MCF 10A (cell line): ENCODE results near the gene ANKUB1. TPM values are rescaled to one million over a fixed set of nuclear protein-coding genes. Genes with fewer than 3 reads are reported as not detected.

Source experiments
- BruUV-seq: library from RNA; stranded (reverse); fragments of 400-500 nt; replicated peaks from 2 replicates; lab custom pipeline; 2021; lab: Mats Ljungman, UMichigan
- CTCF ChIA-PET: fragments of 300-600 bp; sonication (Branson Sonifier 250); formaldehyde crosslinking; extraction: SDS; loops from one replicate; lab custom pipeline; 2021; ENCODE audit warnings: antibody characterized with exemption, inconsistent platforms; lab: Yijun Ruan, JAX
- POLR2A ChIA-PET: fragments of 300-600, 350-650 bp; sonication (Branson Sonifier 250); formaldehyde crosslinking; extraction: SDS; loops from one replicate; lab custom pipeline; 2020; ENCODE audit warnings: antibody characterized with exemption, inconsistent platforms; lab: Yijun Ruan, JAX
- DNase-seq: peaks from one replicate; pipeline ENCODE4 v3.0.0-alpha.2; 2018; ENCODE audit not compliant: unreplicated experiment
- H3K27ac Mint-ChIP-seq: one replicate; pipeline ENCODE4 v1.8.0; 2022; ENCODE audit warnings: mild to moderate bottlenecking, low read depth, mixed read lengths; ENCODE audit not compliant: unreplicated experiment
- H3K27me3 Mint-ChIP-seq: one replicate; pipeline ENCODE4 v1.8.0; 2022; ENCODE audit warnings: mixed read lengths; ENCODE audit not compliant: insufficient read depth, unreplicated experiment
- H3K36me3 Mint-ChIP-seq: one replicate; pipeline ENCODE4 v1.8.0; 2022; ENCODE audit warnings: mild to moderate bottlenecking, moderate library complexity, mixed read lengths; ENCODE audit not compliant: insufficient read depth, unreplicated experiment
- H3K4me1 Mint-ChIP-seq: one replicate; pipeline ENCODE4 v1.8.0; 2022; ENCODE audit warnings: mixed read lengths; ENCODE audit not compliant: insufficient read depth, unreplicated experiment
- H3K4me3 Mint-ChIP-seq: one replicate; pipeline ENCODE4 v1.8.0; 2022; ENCODE audit warnings: mild to moderate bottlenecking, moderate library complexity, mixed read lengths; ENCODE audit not compliant: unreplicated experiment
- H3K9me3 Mint-ChIP-seq: one replicate; pipeline ENCODE4 v1.8.0; 2022; ENCODE audit warnings: mixed read lengths; ENCODE audit not compliant: unreplicated experiment
- intact Hi-C: fragments of 100-400 bp; cut with micrococcal nuclease; formaldehyde crosslinking; loops from 2 replicates; pipeline ENCODE4 v1.14.1; 2022
- total RNA-seq: library from RNA; stranded (reverse); gene quantifications from 2 replicates; pipeline ENCODE4 v1.2.3, GENCODE V29; 2022
- TF ChIP-seq, protein P1 (sequence below): fragments of 200-600 bp; IDR thresholded peaks from one replicate; pipeline ENCODE4 v1.8.0; 2022; ENCODE audit warnings: antibody characterized with exemption, mild to moderate bottlenecking; ENCODE audit not compliant: unreplicated experiment

The ANKUB1 gene
- total RNA-seq, 1 experiment from 2014 or later: not detected

DNA sequence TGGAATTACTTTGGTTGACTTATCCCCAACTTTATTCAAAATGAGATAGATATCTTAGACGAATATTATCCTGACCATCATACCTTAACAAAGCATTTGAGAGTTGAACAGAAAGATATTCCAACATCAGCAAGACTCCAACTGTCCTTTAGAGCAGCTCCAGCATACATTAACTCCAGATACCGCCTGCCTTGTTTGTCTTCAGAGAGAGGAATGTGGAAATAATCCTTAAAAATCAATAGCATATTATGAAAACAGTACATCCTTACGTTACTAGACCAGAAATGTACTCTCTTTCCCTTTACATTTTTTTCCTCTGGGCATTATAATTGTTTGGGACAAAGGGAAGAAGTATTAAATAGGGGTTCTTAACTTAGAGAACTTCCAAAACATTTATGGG lies 1.7 kb downstream of the ANKUB1 start:
- H3K27ac Mint-ChIP-seq: no peak overlapping the region
- H3K36me3 Mint-ChIP-seq: no peaks in the 10 kb centered on the region
- H3K4me1 Mint-ChIP-seq: peaks cover 5% of the 10 kb centered on the region
- intact Hi-C loops: no loop called here
- ChIA-PET POLR2A (interaction anchor here (0.9 to 1.8 kb wide), 2 partner anchors 137 to 389 kb away, joined by 3 read pairs; no protein-coding TSS in a partner anchor), CTCF (interaction anchor here (4.0 kb wide), 1 partner anchor 18 kb away, joined by 30 read pairs; no protein-coding TSS in a partner anchor)
- TF ChIP-seq, protein P1, sequence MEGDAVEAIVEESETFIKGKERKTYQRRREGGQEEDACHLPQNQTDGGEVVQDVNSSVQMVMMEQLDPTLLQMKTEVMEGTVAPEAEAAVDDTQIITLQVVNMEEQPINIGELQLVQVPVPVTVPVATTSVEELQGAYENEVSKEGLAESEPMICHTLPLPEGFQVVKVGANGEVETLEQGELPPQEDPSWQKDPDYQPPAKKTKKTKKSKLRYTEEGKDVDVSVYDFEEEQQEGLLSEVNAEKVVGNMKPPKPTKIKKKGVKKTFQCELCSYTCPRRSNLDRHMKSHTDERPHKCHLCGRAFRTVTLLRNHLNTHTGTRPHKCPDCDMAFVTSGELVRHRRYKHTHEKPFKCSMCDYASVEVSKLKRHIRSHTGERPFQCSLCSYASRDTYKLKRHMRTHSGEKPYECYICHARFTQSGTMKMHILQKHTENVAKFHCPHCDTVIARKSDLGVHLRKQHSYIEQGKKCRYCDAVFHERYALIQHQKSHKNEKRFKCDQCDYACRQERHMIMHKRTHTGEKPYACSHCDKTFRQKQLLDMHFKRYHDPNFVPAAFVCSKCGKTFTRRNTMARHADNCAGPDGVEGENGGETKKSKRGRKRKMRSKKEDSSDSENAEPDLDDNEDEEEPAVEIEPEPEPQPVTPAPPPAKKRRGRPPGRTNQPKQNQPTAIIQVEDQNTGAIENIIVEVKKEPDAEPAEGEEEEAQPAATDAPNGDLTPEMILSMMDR: no peak
- no peak for DNase-seq
- H3K4me3 Mint-ChIP-seq: no peak overlapping the region
- H3K9me3 Mint-ChIP-seq: no peaks in the 10 kb centered on the region
- BruUV-seq: no TSS peak
- H3K27me3 Mint-ChIP-seq: no peaks in the 10 kb centered on the region

DNA sequence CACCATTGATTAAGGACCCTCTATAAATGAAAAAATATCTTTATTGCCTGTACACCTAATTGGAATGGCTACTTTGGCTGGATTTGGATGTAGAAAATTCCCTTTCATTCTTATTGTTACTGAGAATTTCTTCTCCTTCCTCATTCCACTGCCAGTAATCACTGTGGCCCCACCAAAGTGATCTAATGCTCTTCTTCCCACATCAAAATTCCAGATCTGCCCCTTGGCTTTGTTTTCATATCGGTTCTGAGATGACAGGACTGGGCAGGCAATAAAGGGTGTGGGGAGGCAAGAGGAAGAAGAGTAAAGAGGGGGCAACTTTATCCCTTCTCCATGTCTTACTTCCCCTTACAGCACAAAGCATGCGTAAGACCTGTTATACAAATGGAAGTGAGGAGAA lies 2.1 kb downstream of the ANKUB1 start:
- Mint-ChIP-seq H3K27ac (no peak overlapping the region), H3K9me3 (no peaks in the 10 kb centered on the region), H3K4me3 (no peak overlapping the region), H3K36me3 (no peaks in the 10 kb centered on the region), H3K27me3 (no peaks in the 10 kb centered on the region), H3K4me1 (peaks cover 5% of the 10 kb centered on the region)
- no peak for DNase-seq
- ChIA-PET CTCF (interaction anchor here (0.5 kb wide), 1 partner anchor 24 kb away, joined by 3 read pairs; no protein-coding TSS in a partner anchor), POLR2A (interaction anchor here (0.9 kb wide), 1 partner anchor 388 kb away, joined by 3 read pairs; no protein-coding TSS in a partner anchor)
- BruUV-seq: no TSS peak
- intact Hi-C loops: no loop called here
- TF ChIP-seq, protein P1: no peak

DNA sequence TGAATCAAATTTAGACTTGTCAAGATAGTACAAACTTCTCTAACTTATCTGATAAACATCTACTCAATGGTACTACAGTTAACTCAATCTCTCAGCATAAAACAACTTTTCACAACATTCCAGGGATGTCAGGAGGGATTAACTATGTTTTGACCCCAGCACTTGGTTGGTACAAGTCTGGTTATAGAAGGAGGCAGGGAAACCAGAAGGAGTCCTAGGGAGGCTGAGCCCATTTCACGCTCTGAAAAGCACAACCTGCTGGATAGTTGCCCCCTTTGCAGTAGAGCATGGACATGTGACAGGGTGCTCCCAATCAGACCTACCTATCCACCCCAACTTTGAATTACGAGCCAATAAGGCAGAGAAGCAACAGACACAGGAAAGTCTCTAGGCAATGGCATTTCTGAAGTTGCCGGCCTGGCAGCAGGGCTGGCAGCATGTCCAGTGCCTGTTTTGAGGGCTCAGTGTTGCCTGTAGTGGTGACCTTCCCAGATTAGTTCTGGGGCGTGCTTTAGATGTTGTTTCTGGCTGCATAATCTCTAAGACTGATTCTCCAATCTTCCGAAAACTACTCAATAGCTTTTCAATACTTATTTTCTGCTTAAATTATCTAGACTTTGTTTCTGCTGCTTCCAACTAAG lies 8.2 kb downstream of the ANKUB1 start:
- no peak for DNase-seq
- Mint-ChIP-seq H3K4me3 (no peak overlapping the region), H3K27me3 (no peaks in the 10 kb centered on the region), H3K4me1 (peaks cover 17% of the 10 kb centered on the region), H3K9me3 (no peaks in the 10 kb centered on the region), H3K36me3 (no peaks in the 10 kb centered on the region), H3K27ac (peak overlapping the region; percentile 96)
- TF ChIP-seq, protein P1: no peak
- POLR2A ChIA-PET: interaction anchor here (1.2 to 2.0 kb wide), 2 partner anchors 24 to 27 kb away, joined by 3 to 4 read pairs; no protein-coding TSS in a partner anchor
- BruUV-seq: no TSS peak
- intact Hi-C loops: no loop called here
- CTCF ChIA-PET: interaction anchor here (0.7 to 2.5 kb wide), 5 partner anchors 13 to 25 kb away, joined by 3 to 36 read pairs (median 6); no protein-coding TSS in a partner anchor

DNA sequence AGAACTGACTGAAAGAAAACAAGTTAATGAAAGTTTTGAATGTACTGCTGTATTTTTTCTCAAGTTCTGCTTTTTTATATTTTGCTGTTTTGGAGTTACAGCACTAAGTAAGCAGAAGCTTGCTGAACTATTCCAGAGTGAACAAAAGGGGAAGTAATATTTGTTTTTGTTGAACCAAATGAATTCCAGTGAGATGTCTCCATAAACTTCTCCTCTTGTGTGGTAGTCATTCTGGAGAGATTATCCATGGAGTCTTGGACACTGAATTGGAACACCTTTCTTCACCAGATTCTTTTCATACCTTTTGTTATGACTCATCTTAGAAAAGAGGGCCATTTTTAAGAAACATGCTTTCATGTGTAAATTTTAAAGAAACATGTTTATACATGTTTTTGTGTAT lies 8.8 kb downstream of the ANKUB1 start:
- peak; percentile 32 for DNase-seq
- Mint-ChIP-seq H3K4me1 (peaks cover 17% of the 10 kb centered on the region), H3K9me3 (no peaks in the 10 kb centered on the region), H3K27me3 (no peaks in the 10 kb centered on the region), H3K36me3 (no peaks in the 10 kb centered on the region), H3K27ac (peak overlapping the region; percentile 96), H3K4me3 (no peak overlapping the region)
- CTCF ChIA-PET: interaction anchor here (0.7 to 2.5 kb wide), 3 partner anchors 12 to 24 kb away, joined by 6 to 36 read pairs (median 6); no protein-coding TSS in a partner anchor
- TF ChIP-seq, protein P1: no peak
- no TSS peak for BruUV-seq
- POLR2A ChIA-PET: interaction anchor here (0.8 to 2.0 kb wide), 3 partner anchors 25 to 29 kb away, joined by 3 to 4 read pairs (median 4); partner anchors contain the start of gene RNF13
- intact Hi-C loops: no loop called here
